Testis (tissue), 3 donors: ENCODE data around the gene MKI67. TPM values are rescaled to one million over a fixed set of nuclear protein-coding genes. Genes with fewer than 3 reads are reported as not detected.

Experiments used
- DNase-seq: peaks from one replicate; pipeline ENCODE4 v3.0.0-alpha.2; 2019
- H3K27ac ChIP-seq, 2 donors: fragments of 200-600 bp; sonication (generic); one replicate each; pipeline ENCODE4 v1.5.1; 2019
- H3K27me3 ChIP-seq: fragments of 200-600 bp; sonication (generic); one replicate; pipeline ENCODE4 v1.5.1; 2019
- H3K36me3 ChIP-seq: fragments of 200-600 bp; sonication (generic); one replicate; pipeline ENCODE4 v1.5.1; 2017; ENCODE audit warnings: low read depth; ENCODE audit errors: missing control alignments
- H3K4me1 ChIP-seq: fragments of 200-600 bp; sonication (generic); one replicate; pipeline ENCODE4 v1.5.1; 2019
- H3K4me3 ChIP-seq, 2 donors: fragments of 200-600 bp; sonication (generic); one replicate each; pipeline ENCODE4 v1.5.1; 2017 to 2019
- H3K9me3 ChIP-seq: fragments of 200-600 bp; sonication (generic); one replicate; pipeline ENCODE4 v1.5.1; 2017
- CTCF ChIP-seq, 3 experiments: fragments of 450-650 bp in 2 of 3; fragments of 200-600 bp in 1 of 3; sonication (generic) in 1 of 3; IDR thresholded peaks; one replicate each; pipeline ENCODE4 v1.5.1; 2016 to 2019; ENCODE audit warnings: antibody characterized with exemption in 3 of 3, mild to moderate bottlenecking in 2 of 3, moderate library complexity in 1 of 3
- POLR2A ChIP-seq: fragments of 450-650 bp; IDR thresholded peaks from one replicate; pipeline ENCODE4 v1.6.1; 2017; ENCODE audit warnings: antibody characterized with exemption, mild to moderate bottlenecking, moderate library complexity
- WGBS, 2 donors: methylation state at CpG; one replicate each; pipeline ENCODE4 v1.1.5; 2018; 5-methylcytosine and 5-hydroxymethylcytosine counted together
- intact Hi-C: fragments of 100-400 bp; cut with DNase I; formaldehyde crosslinking; loops from one replicate; pipeline ENCODE4 v1.15.1; 2023; ENCODE audit warnings: low total_unique reads
- polyA plus RNA-seq: library from polyadenylated mRNA; stranded (reverse); fragments of 350-450 nt; fragmentation: Illumina TruSeq; extraction: RNeasy Lipid Tissue Mini Kit (QIAGEN cat#74804); gene quantifications from one replicate; pipeline ENCODE4 v1.2.3, GENCODE V29; 2014; ENCODE audit warnings: low read depth, low replicate concordance; ENCODE audit not compliant: insufficient read depth
- total RNA-seq, 2 donors: library from RNA; depleted of rRNA; stranded (reverse); fragments of >200 nt; gene quantifications; one replicate each; pipeline ENCODE4 v1.2.3, GENCODE V29; 2016

MKI67 gene
- total and polyA plus RNA-seq, 3 donors from 2014 or later = 4.0 to 7.2 (median 4.5) TPM

DNA sequence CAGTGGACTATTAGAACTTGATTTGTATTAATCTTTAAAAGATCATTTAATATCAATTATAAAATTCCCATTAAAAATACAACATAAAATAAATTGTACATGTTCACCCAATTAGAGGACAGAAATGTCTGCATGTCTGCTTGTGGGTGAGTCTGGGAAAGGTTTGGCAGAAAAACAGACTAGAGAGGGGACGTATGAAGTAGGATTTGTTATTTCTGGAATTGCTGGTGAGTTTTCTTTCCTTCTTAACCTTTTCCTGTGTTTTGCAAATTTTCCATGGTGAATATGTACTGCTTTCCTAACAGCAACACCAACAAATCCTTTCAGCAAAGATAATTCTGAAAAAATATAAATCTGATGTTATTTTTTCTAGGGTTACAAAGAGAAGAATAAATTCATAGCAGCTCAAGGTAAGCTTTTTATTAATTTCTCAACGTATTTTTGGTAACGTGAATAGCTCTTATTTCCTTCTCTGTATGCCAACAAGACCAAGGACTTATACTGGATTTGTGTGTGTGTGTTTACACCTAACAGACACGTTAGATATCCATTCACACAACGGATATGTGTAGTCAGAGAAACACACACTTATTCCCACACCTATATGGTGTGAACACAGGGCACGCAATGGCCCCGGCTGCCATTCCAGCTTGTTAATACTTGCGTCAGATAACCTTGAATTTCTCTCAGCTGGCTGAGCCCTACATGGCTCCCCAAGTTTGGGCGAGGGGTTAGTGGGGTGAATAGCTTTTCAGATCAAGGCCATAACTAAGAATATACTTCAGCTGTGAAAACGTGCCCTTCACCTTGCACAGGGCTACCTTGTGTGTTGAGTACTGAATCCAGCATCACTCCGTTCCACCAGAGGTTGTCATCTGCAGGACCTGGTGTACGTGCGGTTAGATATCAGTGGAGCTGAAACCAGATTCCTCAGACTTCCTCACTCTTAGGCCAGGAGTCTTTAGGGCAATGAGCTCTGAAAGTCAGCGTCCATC is 64.6 kb downstream of the MKI67 start:
- Histone ChIP-seq H3K36me3 (no peaks in the 10 kb centered on the region), H3K9me3 (no peaks in the 10 kb centered on the region), H3K27me3 (no peaks in the 10 kb centered on the region), H3K4me3 (no peak overlapping the region), H3K4me1 (no peaks in the 10 kb centered on the region), H3K27ac (no peak overlapping the region)
- intact Hi-C loops = loop anchor here (10.0 kb wide), 1 partner anchor 157 kb away; the partner anchor contains the start of gene PTPRE
- TF ChIP-seq CTCF (IDR thresholded peaks at IDR 0.05) = no peak
- TF ChIP-seq POLR2A = no peak
- no peak for DNase-seq
- 70% methylated on average over 14 of the region's 14 CpGs for WGBS, 2 donors

- WGBS, 2 donors = 90 to 94% methylated on average over 8 to 9 of the region's 9 CpGs
- no peaks in the 10 kb centered on the region for H3K9me3 ChIP-seq
- intact Hi-C loops = loop anchor here (10.0 kb wide), 1 partner anchor 156 kb away; the partner anchor contains the start of gene PTPRE
- H3K4me1 ChIP-seq = no peaks in the 10 kb centered on the region
- TF ChIP-seq CTCF (IDR thresholded peaks at IDR 0.05) = no peak
- no peak for TF ChIP-seq POLR2A
- no peak overlapping the region for H3K4me3 ChIP-seq
- no peak for DNase-seq
- H3K27me3 ChIP-seq = no peaks in the 10 kb centered on the region
- H3K27ac ChIP-seq = no peak overlapping the region
- no peaks in the 10 kb centered on the region for H3K36me3 ChIP-seq
These were observed 65.6 kb downstream of the MKI67 start for GRCh38 chr10:128060341-128061250.

GRCh38 chr10:128059982-128060293 is 66.3 kb downstream of the MKI67 start:
- no peaks in the 10 kb centered on the region for H3K36me3 ChIP-seq
- H3K9me3 ChIP-seq = no peaks in the 10 kb centered on the region
- 0 to 96% methylated on average over 1 of the region's 1 CpG for WGBS, 2 donors
- H3K27ac ChIP-seq = no peak overlapping the region
- no peak for DNase-seq
- H3K4me1 ChIP-seq = no peaks in the 10 kb centered on the region
- TF ChIP-seq POLR2A (no peak), CTCF (IDR thresholded peaks at IDR 0.05) (no peak)
- intact Hi-C loops = loop anchor here (10.0 kb wide), 1 partner anchor 155 kb away; the partner anchor contains the start of gene PTPRE
- no peaks in the 10 kb centered on the region for H3K27me3 ChIP-seq
- no peak overlapping the region for H3K4me3 ChIP-seq

GRCh38 chr10:128059266-128059981 is 66.8 kb downstream of the MKI67 start:
- Histone ChIP-seq H3K27ac (no peak overlapping the region), H3K27me3 (no peaks in the 10 kb centered on the region), H3K36me3 (no peaks in the 10 kb centered on the region), H3K9me3 (no peaks in the 10 kb centered on the region), H3K4me1 (no peaks in the 10 kb centered on the region), H3K4me3 (no peak overlapping the region)
- intact Hi-C loops = no loop called here
- TF ChIP-seq POLR2A (no peak), CTCF (IDR thresholded peaks at IDR 0.05) (no peak)
- WGBS, 2 donors = 78 to 80% methylated on average over 9 to 15 of the region's 15 CpGs
- DNase-seq = no peak
